A673 (cell line): ENCODE data around the gene ADAMTSL3. TPM values are rescaled to one million over a fixed set of nuclear protein-coding genes. Genes with fewer than 3 reads are reported as not detected.

Experiments
- BruUV-seq: library from RNA; stranded (reverse); fragments of 400-500 nt; replicated peaks from 2 replicates; lab custom pipeline; 2021; lab: Mats Ljungman, UMichigan
- CTCF ChIA-PET: fragments of 300-600 bp; sonication (Branson Sonifier 250); formaldehyde crosslinking; loops from one replicate; lab custom pipeline; 2022; ENCODE audit warnings: antibody characterized with exemption; lab: Charles Lee
- POLR2A ChIA-PET: fragments of 300-600 bp; sonication (Branson Sonifier 250); formaldehyde crosslinking; loops from one replicate; lab custom pipeline; 2022; ENCODE audit warnings: antibody characterized with exemption; ENCODE audit not compliant: low non-redundant PET; lab: Charles Lee
- DNase-seq: peaks from one replicate; pipeline ENCODE4 v3.0.0-alpha.2; 2015; ENCODE audit warnings: low spot score
- H3K27ac ChIP-seq: fragments of 200-600 bp; sonication (generic); 2 replicates; pipeline ENCODE4 v1.5.1; 2016; ENCODE audit warnings: mixed run types, low read depth, mild to moderate bottlenecking, mixed read lengths, antibody characterized with exemption, low read length; ENCODE audit not compliant: poor library complexity, severe bottlenecking
- H3K27me3 ChIP-seq: fragments of 200-600 bp; sonication (generic); replicated peaks from 2 replicates; pipeline ENCODE4 v1.6.1; 2017; ENCODE audit warnings: mixed run types, low read depth, mild to moderate bottlenecking, mixed read lengths, antibody characterized with exemption, low read length; ENCODE audit not compliant: insufficient read depth, poor library complexity
- H3K36me3 ChIP-seq: fragments of 200-600 bp; sonication (generic); 2 replicates; pipeline ENCODE4 v1.6.1; 2016; ENCODE audit warnings: mixed run types, mild to moderate bottlenecking, mixed read lengths, antibody characterized with exemption, low read length; ENCODE audit not compliant: insufficient read depth, poor library complexity, severe bottlenecking
- H3K4me1 ChIP-seq: fragments of 200-600 bp; sonication (generic); 2 replicates; pipeline ENCODE4 v1.6.1; 2017; ENCODE audit warnings: mixed run types, mild to moderate bottlenecking, mixed read lengths, antibody characterized with exemption, low read length; ENCODE audit not compliant: insufficient read depth, poor library complexity, severe bottlenecking
- H3K4me3 ChIP-seq: fragments of 200-600 bp; sonication (generic); 2 replicates; pipeline ENCODE4 v1.5.1; 2016; ENCODE audit warnings: low read depth, mixed run types, mild to moderate bottlenecking, mixed read lengths, low read length; ENCODE audit not compliant: poor library complexity, severe bottlenecking
- H3K9me3 ChIP-seq: fragments of 200-600 bp; sonication (generic); 2 replicates; pipeline ENCODE4 v1.6.1; 2016; ENCODE audit warnings: mixed run types, low read depth, mild to moderate bottlenecking, mixed read lengths, antibody characterized with exemption, low read length; ENCODE audit not compliant: poor library complexity, severe bottlenecking
- EZH2 ChIP-seq: fragments of 200-600 bp; sonication (generic); IDR thresholded peaks from 2 replicates; pipeline ENCODE4 v1.6.1; 2017; ENCODE audit warnings: borderline replicate concordance, low read depth, mild to moderate bottlenecking, mixed read lengths, antibody characterized with exemption, low read length; ENCODE audit not compliant: poor library complexity, severe bottlenecking
- intact Hi-C: fragments of 100-400 bp; cut with micrococcal nuclease; formaldehyde crosslinking; loops from one replicate; pipeline ENCODE4 v1.10.0; 2022; ENCODE audit not compliant: unreplicated experiment
- total RNA-seq: library from RNA; stranded (reverse); gene quantifications from 2 replicates; pipeline ENCODE4 v1.2.3, GENCODE V29; 2021
- TF ChIP-seq, protein P1 (sequence below): fragments of 300-800, 200-600 bp; sonication (generic); conservative IDR thresholded peaks from 2 replicates; pipeline ENCODE4 v1.5.1; 2017; ENCODE audit warnings: low read depth, mild to moderate bottlenecking, antibody characterized with exemption, low read length, moderate library complexity, mixed read lengths

ADAMTSL3 gene
- total RNA-seq, 1 experiment from 2014 or later, result 0.95 TPM

DNA sequence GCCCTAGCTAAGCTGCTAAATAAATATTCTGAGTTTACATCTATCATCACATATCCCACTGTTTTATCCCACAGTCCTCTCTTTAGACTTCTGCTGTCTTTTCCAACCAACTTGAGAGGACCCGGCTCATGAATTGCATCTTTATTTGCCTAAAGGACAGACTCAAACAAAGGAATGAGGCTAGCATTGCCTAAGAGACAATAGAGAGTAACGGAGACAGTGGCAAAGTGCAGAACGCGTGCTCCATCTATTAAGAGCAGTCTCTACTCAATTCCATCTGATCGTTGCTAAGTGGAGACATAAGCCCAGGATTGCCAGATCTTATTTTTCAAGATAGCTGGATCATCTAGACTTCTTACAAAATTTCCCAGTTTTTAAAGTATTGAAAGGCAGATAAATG, 2.3 kb downstream of the ADAMTSL3 start:
- CTCF ChIA-PET, result no interaction called here
- Histone ChIP-seq H3K4me1 (peaks cover 5% of the 10 kb centered on the region), H3K27ac (no peak overlapping the region), H3K9me3 (no peaks in the 10 kb centered on the region), H3K27me3 (peaks cover 26% of the 10 kb centered on the region), H3K36me3 (no peaks in the 10 kb centered on the region), H3K4me3 (no peak overlapping the region)
- no peak for DNase-seq
- TF ChIP-seq EZH2, result no peak
- TF ChIP-seq, protein P1, sequence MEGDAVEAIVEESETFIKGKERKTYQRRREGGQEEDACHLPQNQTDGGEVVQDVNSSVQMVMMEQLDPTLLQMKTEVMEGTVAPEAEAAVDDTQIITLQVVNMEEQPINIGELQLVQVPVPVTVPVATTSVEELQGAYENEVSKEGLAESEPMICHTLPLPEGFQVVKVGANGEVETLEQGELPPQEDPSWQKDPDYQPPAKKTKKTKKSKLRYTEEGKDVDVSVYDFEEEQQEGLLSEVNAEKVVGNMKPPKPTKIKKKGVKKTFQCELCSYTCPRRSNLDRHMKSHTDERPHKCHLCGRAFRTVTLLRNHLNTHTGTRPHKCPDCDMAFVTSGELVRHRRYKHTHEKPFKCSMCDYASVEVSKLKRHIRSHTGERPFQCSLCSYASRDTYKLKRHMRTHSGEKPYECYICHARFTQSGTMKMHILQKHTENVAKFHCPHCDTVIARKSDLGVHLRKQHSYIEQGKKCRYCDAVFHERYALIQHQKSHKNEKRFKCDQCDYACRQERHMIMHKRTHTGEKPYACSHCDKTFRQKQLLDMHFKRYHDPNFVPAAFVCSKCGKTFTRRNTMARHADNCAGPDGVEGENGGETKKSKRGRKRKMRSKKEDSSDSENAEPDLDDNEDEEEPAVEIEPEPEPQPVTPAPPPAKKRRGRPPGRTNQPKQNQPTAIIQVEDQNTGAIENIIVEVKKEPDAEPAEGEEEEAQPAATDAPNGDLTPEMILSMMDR, result no peak
- intact Hi-C loops, result loop anchor here (10.0 kb wide), 1 partner anchor 379 kb away; no protein-coding TSS in a partner anchor
- POLR2A ChIA-PET, result no interaction called here
- BruUV-seq, result no TSS peak

DNA sequence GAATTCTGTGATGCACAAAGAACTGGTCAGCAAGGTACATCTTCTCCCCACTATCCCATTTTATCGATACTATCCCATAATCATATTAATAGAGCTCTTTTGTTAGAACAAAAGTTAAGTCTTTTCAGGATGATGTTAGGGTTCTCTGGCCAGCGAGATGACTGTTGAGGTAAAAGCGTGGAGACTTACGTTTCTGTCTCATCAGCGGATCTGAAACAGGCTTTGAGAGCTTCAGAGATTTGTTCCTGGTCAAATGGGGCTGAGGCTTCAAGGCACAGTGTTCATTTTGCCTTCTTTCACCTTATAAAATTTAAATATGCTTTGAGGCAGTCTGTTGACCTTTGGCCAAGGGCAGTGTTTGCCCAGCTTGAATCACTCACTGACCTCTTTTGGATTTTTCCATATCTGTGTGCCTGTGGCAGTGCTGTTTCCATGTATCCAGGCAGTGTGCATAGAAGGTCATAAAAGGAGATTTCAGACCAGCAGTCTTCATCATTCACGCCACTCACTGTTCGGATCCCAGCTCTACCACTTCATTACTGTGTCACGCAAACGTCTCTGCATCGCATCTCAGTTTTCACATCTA, 3.1 kb downstream of the ADAMTSL3 start:
- Histone ChIP-seq H3K4me1 (no peaks in the 10 kb centered on the region), H3K27me3 (peaks cover 26% of the 10 kb centered on the region), H3K9me3 (no peaks in the 10 kb centered on the region), H3K27ac (no peak overlapping the region), H3K36me3 (no peaks in the 10 kb centered on the region), H3K4me3 (no peak overlapping the region)
- intact Hi-C loops, result loop anchor here (10.0 kb wide), 1 partner anchor 378 kb away; no protein-coding TSS in a partner anchor
- no peak for TF ChIP-seq EZH2
- TF ChIP-seq, protein P1, result no peak
- ChIA-PET POLR2A (no interaction called here), CTCF (no interaction called here)
- BruUV-seq, result no TSS peak
- no peak for DNase-seq

DNA sequence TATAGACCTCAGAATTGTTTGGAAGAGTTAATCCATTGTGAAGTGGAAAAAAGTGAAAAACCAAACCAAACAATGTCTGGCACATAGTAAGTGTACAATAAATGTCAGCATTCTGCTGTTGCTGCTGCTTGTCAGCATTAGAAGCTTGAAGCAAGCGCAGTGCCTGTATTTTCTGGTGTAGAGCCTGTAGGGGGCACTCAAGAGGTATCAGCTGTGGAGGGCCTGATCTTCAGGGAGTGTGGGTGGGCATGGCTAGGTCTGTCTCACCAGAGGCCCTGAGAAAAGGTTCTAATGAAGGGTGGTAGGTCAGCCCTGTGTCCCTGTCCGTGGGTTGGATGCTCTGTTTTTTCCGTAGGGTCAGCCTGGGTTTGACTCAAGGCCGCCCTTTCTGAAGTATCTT, 3.6 kb downstream of the ADAMTSL3 start:
- Histone ChIP-seq H3K36me3 (no peaks in the 10 kb centered on the region), H3K9me3 (no peaks in the 10 kb centered on the region), H3K4me1 (no peaks in the 10 kb centered on the region), H3K4me3 (no peak overlapping the region), H3K27me3 (peaks cover 26% of the 10 kb centered on the region), H3K27ac (no peak overlapping the region)
- CTCF ChIA-PET, result no interaction called here
- POLR2A ChIA-PET, result no interaction called here
- intact Hi-C loops, result loop anchor here (10.0 kb wide), 1 partner anchor 377 kb away; no protein-coding TSS in a partner anchor
- no TSS peak for BruUV-seq
- TF ChIP-seq, protein P1, result peak; percentile 55
- no peak for TF ChIP-seq EZH2
- DNase-seq, result peak; percentile 38
